CD4-positive, CD25-positive, alpha-beta regulatory T cell (primary cell): ENCODE measurements around the gene ST6GALNAC3. TPM values are rescaled to one million over a fixed set of nuclear protein-coding genes. Genes with fewer than 3 reads are reported as not detected.

ENCODE experiments used
- ATAC-seq, 2 donors: fragments of 150-1000 bp; cut with Tn5 transposase; one replicate each; pipeline ENCODE4 v1.10.0; 2021; ENCODE audit warnings: low read depth in 2 of 2, moderate number of reproducible peaks in 2 of 2, moderate library complexity in 1 of 2
- DNase-seq, 3 donors: peaks; one replicate each; pipeline versions ENCODE4 v3.0.0 to v3.0.0-alpha.2; 2012 to 2022; ENCODE audit warnings: mixed read lengths in 1 of 3
- H3K27ac ChIP-seq: one replicate; pipeline ENCODE4 v1.7.0; 2013; ENCODE audit warnings: mild to moderate bottlenecking, low read length; ENCODE audit not compliant: insufficient read depth, poor library complexity, severe bottlenecking
- H3K27me3 ChIP-seq: one replicate; pipeline ENCODE4 v1.7.0; 2013; ENCODE audit warnings: low read length; ENCODE audit not compliant: control insufficient read depth, insufficient read depth
- H3K36me3 ChIP-seq: one replicate; pipeline ENCODE4 v1.7.0; 2013; ENCODE audit warnings: mild to moderate bottlenecking, low read length, moderate library complexity; ENCODE audit not compliant: control insufficient read depth, insufficient read depth
- H3K4me1 ChIP-seq: 2 replicates; pipeline ENCODE4 v1.7.0; 2013; ENCODE audit warnings: mild to moderate bottlenecking, low read length; ENCODE audit not compliant: insufficient read depth, control insufficient read depth, poor library complexity, severe bottlenecking
- H3K4me3 ChIP-seq: one replicate; pipeline ENCODE4 v1.7.0; 2013; ENCODE audit warnings: low read depth, mild to moderate bottlenecking, low read length, moderate library complexity
- H3K9me3 ChIP-seq, 2 experiments: 1 replicate in 1 of 2; 2 replicates in 1 of 2; pipeline ENCODE4 v1.7.0; 2013; ENCODE audit warnings: low read length in 2 of 2, mild to moderate bottlenecking in 1 of 2, moderate library complexity in 1 of 2; ENCODE audit not compliant: control insufficient read depth in 2 of 2
- H3K27ac Mint-ChIP-seq, 3 donors: one replicate each; pipeline ENCODE4 v1.8.0; 2020 to 2022; ENCODE audit warnings: mild to moderate bottlenecking in 3 of 3, mixed read lengths in 3 of 3, moderate library complexity in 2 of 3
- H3K27me3 Mint-ChIP-seq: one replicate; pipeline ENCODE4 v1.8.0; 2022; ENCODE audit warnings: mild to moderate bottlenecking, mixed read lengths
- H3K36me3 Mint-ChIP-seq: one replicate; pipeline ENCODE4 v1.8.0; 2020; ENCODE audit warnings: mixed read lengths
- H3K4me1 Mint-ChIP-seq, 4 donors: one replicate each; pipeline ENCODE4 v1.8.0; 2020 to 2022; ENCODE audit warnings: mixed read lengths in 4 of 4, mild to moderate bottlenecking in 1 of 4
- H3K4me3 Mint-ChIP-seq, 4 donors: one replicate each; pipeline ENCODE4 v1.8.0; 2020 to 2022; ENCODE audit warnings: mild to moderate bottlenecking in 4 of 4, mixed read lengths in 4 of 4, moderate library complexity in 3 of 4
- H3K9me3 Mint-ChIP-seq, 7 donors: one replicate each; pipeline ENCODE4 v1.8.0; 2020 to 2022; ENCODE audit warnings: mixed read lengths in 7 of 7, mild to moderate bottlenecking in 3 of 7, moderate library complexity in 2 of 7
- polyA plus RNA-seq, 4 donors: library from polyadenylated mRNA; unstranded; fragments of 300-500 nt; fragmentation: Illumina TruSeq; gene quantifications; one replicate each; pipeline ENCODE4 v1.2.3, GENCODE V29; 2021
- total RNA-seq: library from RNA; stranded (reverse); gene quantifications from one replicate; pipeline ENCODE4 v1.2.3, GENCODE V29; 2022

Gene ST6GALNAC3
- total and polyA plus RNA-seq, 5 donors from 2014 or later = 0.03 to 3.4 (median 0.95) TPM

DNA sequence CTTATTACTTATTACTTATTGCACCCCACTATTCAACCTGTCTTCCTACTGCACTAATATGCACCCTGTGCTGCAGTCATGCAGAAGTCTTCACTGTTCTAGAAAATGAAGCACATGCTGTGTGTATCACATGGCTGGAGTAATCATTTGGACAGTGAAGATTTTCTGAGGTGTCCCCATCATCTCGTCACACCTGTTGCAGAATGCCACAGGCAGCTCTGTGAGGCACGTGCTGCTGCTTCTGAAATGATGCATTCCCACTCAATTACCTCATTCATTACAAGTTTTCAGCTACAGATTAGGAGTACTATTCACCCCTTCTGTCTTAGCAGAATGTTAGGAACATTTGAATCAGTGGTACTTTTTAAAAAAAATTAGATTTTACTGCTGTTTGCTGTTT, 467.1 kb downstream of the ST6GALNAC3 start:
- no peaks in the 10 kb centered on the region for H3K4me1 ChIP-seq
- no peaks in the 10 kb centered on the region for H3K27me3 ChIP-seq
- no peak for ATAC-seq
- no peaks in the 10 kb centered on the region for H3K4me1 Mint-ChIP-seq
- peaks cover 0 to 4% (median 3%) of the 10 kb centered on the region in 7 donors for H3K9me3 Mint-ChIP-seq
- H3K36me3 Mint-ChIP-seq = no peaks in the 10 kb centered on the region
- H3K27ac Mint-ChIP-seq = no peak overlapping the region
- H3K4me3 ChIP-seq = no peak overlapping the region
- H3K27ac ChIP-seq = no peak overlapping the region
- no peaks in the 10 kb centered on the region for H3K9me3 ChIP-seq
- no peaks in the 10 kb centered on the region for H3K27me3 Mint-ChIP-seq
- no peaks in the 10 kb centered on the region for H3K36me3 ChIP-seq
- DNase-seq = no peak
- no peak overlapping the region for H3K4me3 Mint-ChIP-seq

DNA sequence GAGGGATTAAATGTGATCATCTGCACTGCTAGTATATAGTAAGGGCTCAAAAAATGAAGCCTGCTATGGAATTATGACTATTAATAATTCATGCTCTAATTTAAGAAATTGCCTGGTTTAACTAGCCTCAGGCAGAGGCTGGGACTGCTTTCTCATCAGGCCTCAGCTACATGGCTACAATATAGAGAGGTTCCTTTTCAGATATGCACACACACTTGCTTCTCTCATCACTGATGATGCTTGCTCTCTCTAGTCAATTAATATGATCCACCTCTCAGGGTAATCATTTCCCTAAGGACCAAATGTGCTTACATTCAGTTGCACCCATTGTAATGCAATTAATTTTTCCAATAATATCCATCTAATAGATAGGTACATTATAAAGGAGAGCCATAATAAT, 467.8 kb downstream of the ST6GALNAC3 start:
- no peak for ATAC-seq
- no peak overlapping the region for H3K4me3 Mint-ChIP-seq
- H3K27ac Mint-ChIP-seq = no peak overlapping the region
- Histone ChIP-seq H3K4me3 (no peak overlapping the region), H3K27me3 (no peaks in the 10 kb centered on the region), H3K27ac (no peak overlapping the region), H3K4me1 (no peaks in the 10 kb centered on the region), H3K36me3 (no peaks in the 10 kb centered on the region), H3K9me3 (no peaks in the 10 kb centered on the region)
- peaks cover 0 to 4% (median under 1%) of the 10 kb centered on the region in 7 donors for H3K9me3 Mint-ChIP-seq
- DNase-seq = no peak
- no peaks in the 10 kb centered on the region for H3K4me1 Mint-ChIP-seq
- H3K36me3 Mint-ChIP-seq = no peaks in the 10 kb centered on the region
- H3K27me3 Mint-ChIP-seq = no peaks in the 10 kb centered on the region

DNA sequence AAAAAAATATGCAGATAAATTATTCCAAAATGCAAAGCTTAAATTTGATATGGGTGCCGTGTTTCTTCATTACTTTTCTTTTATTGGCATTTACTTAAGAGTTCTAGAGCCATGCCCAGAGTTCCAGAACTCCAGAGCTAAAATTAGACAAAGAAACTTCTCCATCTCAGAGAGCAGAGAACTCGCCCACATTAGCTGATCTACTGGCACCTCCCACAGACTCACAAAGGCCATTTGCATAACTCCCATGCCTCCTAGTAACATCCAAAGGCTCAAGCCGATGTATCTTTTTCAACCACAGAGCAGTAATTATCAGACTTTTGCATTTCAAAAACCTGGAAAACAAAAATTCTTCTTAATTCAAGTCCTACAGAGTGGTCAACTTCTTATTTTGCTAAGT, 468.9 kb downstream of the ST6GALNAC3 start:
- Mint-ChIP-seq H3K4me1 (no peaks in the 10 kb centered on the region), H3K36me3 (no peaks in the 10 kb centered on the region), H3K27me3 (no peaks in the 10 kb centered on the region), H3K9me3 (peaks cover 0 to 4% (median 0%) of the 10 kb centered on the region in 7 donors), H3K4me3 (no peak overlapping the region), H3K27ac (no peak overlapping the region)
- Histone ChIP-seq H3K4me3 (no peak overlapping the region), H3K27ac (no peak overlapping the region), H3K36me3 (no peaks in the 10 kb centered on the region), H3K4me1 (no peaks in the 10 kb centered on the region), H3K27me3 (no peaks in the 10 kb centered on the region), H3K9me3 (no peaks in the 10 kb centered on the region)
- ATAC-seq (no peak), DNase-seq (no peak)

DNA sequence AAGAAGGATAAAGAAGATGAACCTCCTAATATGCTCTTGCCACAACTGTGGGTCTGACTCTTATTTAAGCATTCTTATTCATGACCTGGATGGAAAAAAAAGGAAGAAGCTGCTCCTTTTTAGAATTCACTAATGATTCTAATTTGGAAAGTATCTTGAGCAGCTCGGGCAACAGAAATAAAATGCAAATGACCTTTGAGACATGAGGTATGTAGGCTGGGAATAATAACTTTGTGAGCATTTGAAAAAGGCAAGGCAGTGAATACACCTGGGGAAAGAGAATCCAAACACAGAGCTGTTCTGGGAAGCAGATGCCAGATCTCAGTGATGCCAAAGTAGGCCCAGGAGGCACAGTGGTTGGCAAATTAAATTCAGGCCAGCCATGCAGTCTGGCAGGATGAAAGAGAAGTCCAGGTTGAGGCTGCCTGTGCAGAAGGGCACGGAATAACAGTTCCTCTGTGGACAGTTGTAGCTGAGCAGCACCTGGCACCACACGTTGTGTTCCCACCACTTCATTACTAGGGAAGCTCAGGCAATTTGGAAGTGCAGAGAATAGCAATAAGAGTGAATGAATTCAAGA, 471.9 kb downstream of the ST6GALNAC3 start:
- no peaks in the 10 kb centered on the region for H3K36me3 Mint-ChIP-seq
- no peak overlapping the region for H3K4me3 ChIP-seq
- no peak overlapping the region for H3K27ac ChIP-seq
- no peaks in the 10 kb centered on the region for H3K36me3 ChIP-seq
- no peak for DNase-seq
- H3K4me3 Mint-ChIP-seq = no peak overlapping the region
- no peaks in the 10 kb centered on the region for H3K27me3 Mint-ChIP-seq
- no peaks in the 10 kb centered on the region for H3K9me3 ChIP-seq
- no peaks in the 10 kb centered on the region for H3K27me3 ChIP-seq
- ATAC-seq = no peak
- no peak overlapping the region for H3K27ac Mint-ChIP-seq
- no peaks in the 10 kb centered on the region for H3K4me1 ChIP-seq
- H3K4me1 Mint-ChIP-seq = no peaks in the 10 kb centered on the region
- peaks cover 0 to 2% (median 0%) of the 10 kb centered on the region in 7 donors for H3K9me3 Mint-ChIP-seq

- no peaks in the 10 kb centered on the region for H3K27me3 Mint-ChIP-seq
- Histone ChIP-seq H3K4me1 (no peaks in the 10 kb centered on the region), H3K36me3 (no peaks in the 10 kb centered on the region), H3K4me3 (no peak overlapping the region), H3K27ac (no peak overlapping the region), H3K9me3 (no peaks in the 10 kb centered on the region), H3K27me3 (no peaks in the 10 kb centered on the region)
- ATAC-seq = no peak
- H3K36me3 Mint-ChIP-seq = no peaks in the 10 kb centered on the region
- peak overlapping the region in 1 of 3 donors; percentile 3 for H3K27ac Mint-ChIP-seq
- no peak overlapping the region for H3K4me3 Mint-ChIP-seq
- peak in 1 of 3 donors; percentile 1 for DNase-seq
- H3K9me3 Mint-ChIP-seq = peaks cover 0 to 1% (median 0%) of the 10 kb centered on the region in 7 donors
- H3K4me1 Mint-ChIP-seq = no peaks in the 10 kb centered on the region
Measured at GRCh38 chr1:76547916-76548315, 473.4 kb downstream of the ST6GALNAC3 start.

- ATAC-seq = no peak
- H3K27me3 ChIP-seq = no peaks in the 10 kb centered on the region
- no peaks in the 10 kb centered on the region for H3K9me3 ChIP-seq
- no peak for DNase-seq
- Mint-ChIP-seq H3K9me3 (peaks cover 0 to 1% (median 0%) of the 10 kb centered on the region in 7 donors), H3K27ac (peak overlapping the region in 1 of 3 donors; percentile 33), H3K4me3 (no peak overlapping the region), H3K36me3 (no peaks in the 10 kb centered on the region), H3K27me3 (no peaks in the 10 kb centered on the region), H3K4me1 (no peaks in the 10 kb centered on the region)
- H3K27ac ChIP-seq = no peak overlapping the region
- H3K4me1 ChIP-seq = no peaks in the 10 kb centered on the region
- no peak overlapping the region for H3K4me3 ChIP-seq
- H3K36me3 ChIP-seq = no peaks in the 10 kb centered on the region
Measured at GRCh38 chr1:76548513-76549100, 474.1 kb downstream of the ST6GALNAC3 start.

DNA sequence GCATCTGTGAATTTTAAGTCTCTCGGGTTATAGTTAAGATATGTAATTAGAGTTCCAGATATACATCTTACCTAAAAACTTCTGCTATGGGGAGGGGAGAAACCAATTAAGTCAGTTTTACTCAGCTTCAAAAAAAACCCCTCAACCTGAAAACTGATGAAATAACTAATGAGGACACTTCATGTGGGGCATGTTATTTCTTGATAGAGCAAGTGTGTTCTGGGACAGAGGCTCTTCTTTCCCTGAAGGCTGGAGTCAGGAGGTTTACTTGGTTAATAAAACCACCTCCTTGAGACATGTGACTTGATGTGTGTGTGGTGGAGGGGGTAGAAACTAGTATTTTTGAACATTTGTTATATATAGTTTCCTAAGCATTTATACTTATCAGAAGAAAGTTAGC, 479.7 kb downstream of the ST6GALNAC3 start:
- Mint-ChIP-seq H3K4me3 (no peak overlapping the region), H3K36me3 (no peaks in the 10 kb centered on the region), H3K27me3 (peaks cover 8% of the 10 kb centered on the region), H3K4me1 (no peaks in the 10 kb centered on the region), H3K27ac (no peak overlapping the region), H3K9me3 (peaks cover 0 to 3% (median 0%) of the 10 kb centered on the region in 7 donors)
- no peak for ATAC-seq
- Histone ChIP-seq H3K27me3 (no peaks in the 10 kb centered on the region), H3K27ac (no peak overlapping the region), H3K9me3 (no peaks in the 10 kb centered on the region), H3K4me1 (no peaks in the 10 kb centered on the region), H3K4me3 (no peak overlapping the region), H3K36me3 (no peaks in the 10 kb centered on the region)
- DNase-seq = no peak

- Histone ChIP-seq H3K36me3 (no peaks in the 10 kb centered on the region), H3K27ac (no peak overlapping the region), H3K4me3 (no peak overlapping the region), H3K9me3 (no peaks in the 10 kb centered on the region), H3K4me1 (no peaks in the 10 kb centered on the region), H3K27me3 (no peaks in the 10 kb centered on the region)
- peaks cover under 1% of the 10 kb centered on the region for H3K27me3 Mint-ChIP-seq
- H3K36me3 Mint-ChIP-seq = no peaks in the 10 kb centered on the region
- H3K4me3 Mint-ChIP-seq = peak overlapping the region in 1 of 4 donors; percentile 62
- ATAC-seq = no peak
- H3K9me3 Mint-ChIP-seq = no peaks in the 10 kb centered on the region
- DNase-seq = no peak
- no peaks in the 10 kb centered on the region for H3K4me1 Mint-ChIP-seq
- no peak overlapping the region for H3K27ac Mint-ChIP-seq
Measured at GRCh38 chr1:76562292-76562691, 487.7 kb downstream of the ST6GALNAC3 start.
